GM13977 (cell line): Measurements from ENCODE around the gene BLID.

Source experiments
- DNase-seq: peaks from one replicate; pipeline ENCODE4 v3.0.0; 2012; ENCODE audit warnings: low spot score
- in situ Hi-C: fragments of 300-500 bp; cut with MboI; formaldehyde crosslinking; loops from one replicate; pipeline ENCODE4 v1.12.0; 2022; ENCODE audit warnings: low sequenced_read_pairs, low pct_unique_long_range_greater_than_20kb, mixed read lengths, inconsistent platforms; ENCODE audit not compliant: unreplicated experiment
- TF ChIP-seq, protein P1 (sequence below): IDR thresholded peaks from 2 replicates; pipeline ENCODE4 v1.5.1; 2012; ENCODE audit warnings: mild to moderate bottlenecking, control low read depth; ENCODE audit not compliant: insufficient read depth; ENCODE audit errors: extremely low read depth, missing control alignments

Gene BLID

DNA sequence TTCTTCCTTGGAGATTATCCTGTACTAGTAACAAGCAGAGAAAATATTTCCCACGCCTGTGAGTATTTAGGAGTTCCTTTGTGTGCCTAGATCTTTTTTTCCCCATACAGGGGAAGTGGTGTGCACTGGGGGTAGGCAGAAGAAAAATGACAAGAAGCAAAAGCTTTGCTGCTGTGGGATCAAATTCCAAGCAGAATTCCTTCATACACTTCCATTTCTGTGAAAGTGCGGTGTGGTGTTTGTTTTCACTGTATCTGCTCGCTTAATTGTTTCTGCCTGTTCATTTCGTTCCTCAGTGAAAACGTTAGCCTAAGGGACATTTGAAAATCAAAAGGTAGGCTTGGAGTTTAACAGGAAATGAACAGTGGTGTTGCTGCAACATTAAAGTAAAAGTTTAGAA lies 47.9 kb downstream of the BLID start:
- in situ Hi-C loops = no loop called here
- TF ChIP-seq, protein P1, sequence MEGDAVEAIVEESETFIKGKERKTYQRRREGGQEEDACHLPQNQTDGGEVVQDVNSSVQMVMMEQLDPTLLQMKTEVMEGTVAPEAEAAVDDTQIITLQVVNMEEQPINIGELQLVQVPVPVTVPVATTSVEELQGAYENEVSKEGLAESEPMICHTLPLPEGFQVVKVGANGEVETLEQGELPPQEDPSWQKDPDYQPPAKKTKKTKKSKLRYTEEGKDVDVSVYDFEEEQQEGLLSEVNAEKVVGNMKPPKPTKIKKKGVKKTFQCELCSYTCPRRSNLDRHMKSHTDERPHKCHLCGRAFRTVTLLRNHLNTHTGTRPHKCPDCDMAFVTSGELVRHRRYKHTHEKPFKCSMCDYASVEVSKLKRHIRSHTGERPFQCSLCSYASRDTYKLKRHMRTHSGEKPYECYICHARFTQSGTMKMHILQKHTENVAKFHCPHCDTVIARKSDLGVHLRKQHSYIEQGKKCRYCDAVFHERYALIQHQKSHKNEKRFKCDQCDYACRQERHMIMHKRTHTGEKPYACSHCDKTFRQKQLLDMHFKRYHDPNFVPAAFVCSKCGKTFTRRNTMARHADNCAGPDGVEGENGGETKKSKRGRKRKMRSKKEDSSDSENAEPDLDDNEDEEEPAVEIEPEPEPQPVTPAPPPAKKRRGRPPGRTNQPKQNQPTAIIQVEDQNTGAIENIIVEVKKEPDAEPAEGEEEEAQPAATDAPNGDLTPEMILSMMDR = no peak
- no peak for DNase-seq
